ENCODE results near the gene FBXO42. TPM values are rescaled to one million over a fixed set of nuclear protein-coding genes. Genes with fewer than 3 reads are reported as not detected.
A peak's percentile ranks its signal among the peaks of the same experiment; 100 is the strongest.

FBXO42 gene
- total RNA-seq (10 to 100 TPM; 15.7 to 16.9 TPM), polyA plus RNA-seq (23.8 TPM)

- Mint-ChIP-seq H3K9me3 (no peaks in the 10 kb centered on the region), H3K36me3 (peaks cover 0 to 16% (median 0%) of the 10 kb centered on the region in 3 donors), H3K4me3 (peak within 1 kb of the TSS; percentile 86 to 99 (median 95)), H3K27me3 (no peaks in the 10 kb centered on the region), H3K27ac (peak within 1 kb of the TSS; percentile 90 to 99 (median 96)), H3K4me1 (peaks cover 29 to 42% (median 40%) of the 10 kb centered on the region in 3 donors)
- peak; percentile 87 to 97 (median 95) for DNase-seq
- ChIA-PET CTCF (interaction anchor here (1.0 to 7.8 kb wide), 7 partner anchors 13 to 273 kb away, joined by 3 to 72 read pairs (median 3); partner anchors contain the start of genes NECAP2 and SZRD1), POLR2A (interaction anchor here (0.6 to 2.2 kb wide), 6 partner anchors 11 to 515 kb away, joined by 3 to 10 read pairs (median 5); partner anchors contain the start of gene CPLANE2)
- peak within 1 kb of the TSS; percentile 90 for H3K4me3 ChIP-seq (ENCODE audit: low read length)
- no peaks in the 10 kb centered on the region for H3K9me3 ChIP-seq (ENCODE audit: low read length)
- peak within 1 kb of the TSS; percentile 89 for H3K27ac ChIP-seq (ENCODE audit: low read depth, low read length)
- H3K36me3 ChIP-seq (ENCODE audit: insufficient read depth, low read length): no peaks in the 10 kb centered on the region
- no peaks in the 10 kb centered on the region for H3K27me3 ChIP-seq (ENCODE audit: insufficient read depth, low read length, poor library complexity, severe bottlenecking)
- peaks cover 31% of the 10 kb centered on the region for H3K4me1 ChIP-seq (ENCODE audit: insufficient read depth, low read length)
Measured at GRCh38 chr1:16351994-16352841, at the start of gene FBXO42. Gene FBXO42, minus strand, starts transcription at chr1:16352480. Its CDS starts 37,062 bp downstream, at chr1:16315418.

DNA sequence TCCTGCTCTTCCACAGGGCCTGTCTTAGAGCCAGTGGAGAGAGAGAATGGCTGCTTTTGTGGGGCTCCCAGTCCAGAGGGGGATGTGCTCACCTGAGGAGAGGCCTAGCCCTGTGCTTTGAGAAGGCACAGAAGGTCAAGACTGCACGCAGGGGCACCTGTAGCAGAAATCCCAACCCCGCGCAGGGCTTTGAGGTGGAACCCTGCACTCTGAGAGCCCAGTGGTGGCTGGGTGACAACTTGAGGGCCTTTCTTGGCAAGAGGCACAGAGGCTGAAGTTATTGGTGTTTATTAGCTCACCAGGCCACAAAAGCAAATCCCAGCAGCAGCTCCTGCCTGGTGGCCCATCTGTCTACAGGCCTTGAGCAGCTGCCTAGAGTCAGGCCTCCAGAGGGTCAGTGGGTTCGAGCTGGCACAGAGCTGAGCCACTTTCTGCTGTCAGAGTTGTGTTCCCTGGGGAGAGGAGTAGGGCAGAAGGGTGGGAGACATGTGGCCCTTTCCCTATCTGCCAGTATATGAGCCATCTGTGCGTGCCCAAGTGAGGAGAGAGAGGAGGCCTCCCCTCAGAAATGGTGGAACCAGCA, 46.2 kb upstream of the FBXO42 start:
- DNase-seq: no peak
- Mint-ChIP-seq H3K36me3 (peaks cover 0 to 60% (median 2%) of the 10 kb centered on the region in 3 donors), H3K9me3 (no peaks in the 10 kb centered on the region), H3K27me3 (no peaks in the 10 kb centered on the region), H3K4me3 (no peak overlapping the region), H3K4me1 (peaks cover 5 to 9% (median 6%) of the 10 kb centered on the region in 3 donors), H3K27ac (peak overlapping the region in 1 of 8 donors; percentile 30)
- ChIA-PET CTCF (no interaction called here), POLR2A (no interaction called here)
- Histone ChIP-seq H3K36me3 (ENCODE audit: insufficient read depth, low read length) (peaks cover 30% of the 10 kb centered on the region), H3K4me1 (ENCODE audit: insufficient read depth, low read length) (no peaks in the 10 kb centered on the region), H3K4me3 (ENCODE audit: low read length) (no peak overlapping the region), H3K27ac (ENCODE audit: low read depth, low read length) (no peak overlapping the region), H3K9me3 (ENCODE audit: low read length) (no peaks in the 10 kb centered on the region), H3K27me3 (ENCODE audit: insufficient read depth, low read length, poor library complexity, severe bottlenecking) (no peaks in the 10 kb centered on the region)

DNA sequence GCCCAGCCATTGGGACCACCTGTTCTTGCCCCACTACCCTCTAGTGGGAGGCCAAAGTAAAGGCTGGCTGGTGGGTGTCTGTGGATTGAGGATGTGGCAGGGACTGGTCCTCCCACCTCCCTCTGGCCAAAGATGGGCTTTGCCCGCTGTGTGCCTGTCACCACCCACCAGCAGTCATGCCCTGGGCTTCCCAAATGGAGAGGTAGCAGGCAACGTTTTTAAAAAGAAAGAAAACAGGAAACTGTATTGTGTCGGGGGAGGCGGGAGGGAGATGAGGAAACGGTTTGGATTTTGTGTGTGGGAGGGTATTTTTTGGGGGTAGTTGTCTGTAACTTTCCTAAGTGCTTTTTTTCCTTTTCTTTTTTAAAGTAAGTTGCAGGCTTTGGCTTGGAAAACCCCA, 44.8 kb upstream of the FBXO42 start:
- no peaks in the 10 kb centered on the region for H3K27me3 ChIP-seq (ENCODE audit: insufficient read depth, low read length, poor library complexity, severe bottlenecking)
- H3K27ac ChIP-seq (ENCODE audit: low read depth, low read length): no peak overlapping the region

GRCh38 chr1:16396591-16396990, 44.3 kb upstream of the FBXO42 start:
- Histone ChIP-seq H3K4me1 (ENCODE audit: insufficient read depth, low read length) (peaks cover 13% of the 10 kb centered on the region), H3K9me3 (ENCODE audit: low read length) (no peaks in the 10 kb centered on the region), H3K27ac (ENCODE audit: low read depth, low read length) (no peak overlapping the region), H3K4me3 (ENCODE audit: low read length) (no peak overlapping the region), H3K27me3 (ENCODE audit: insufficient read depth, low read length, poor library complexity, severe bottlenecking) (no peaks in the 10 kb centered on the region), H3K36me3 (ENCODE audit: insufficient read depth, low read length) (peaks cover 39% of the 10 kb centered on the region)
- peak overlapping the region in 2 of 8 donors; percentile 20 to 47 for H3K27ac Mint-ChIP-seq
- peaks cover 0 to 2% of the 10 kb centered on the region in 2 donors for H3K27me3 Mint-ChIP-seq
- ChIA-PET CTCF (no interaction called here), POLR2A (no interaction called here)
- H3K4me1 Mint-ChIP-seq: peaks cover 16 to 25% (median 20%) of the 10 kb centered on the region in 3 donors
- H3K36me3 Mint-ChIP-seq: peaks cover 0 to 78% (median 5%) of the 10 kb centered on the region in 3 donors
- no peak overlapping the region for H3K4me3 Mint-ChIP-seq
- DNase-seq: no peak
- no peaks in the 10 kb centered on the region for H3K9me3 Mint-ChIP-seq

More for the DNA sequence above, 44.8 kb upstream of the FBXO42 start:
- no peak for DNase-seq
- H3K27ac Mint-ChIP-seq: peak overlapping the region in 4 of 8 donors; percentile 20 to 87 (median 50)
- H3K4me1 Mint-ChIP-seq: peaks cover 14 to 20% (median 14%) of the 10 kb centered on the region in 3 donors
- CTCF ChIA-PET: no interaction called here
- no peaks in the 10 kb centered on the region for H3K9me3 ChIP-seq (ENCODE audit: low read length)
- H3K9me3 Mint-ChIP-seq: no peaks in the 10 kb centered on the region
- no peak overlapping the region for H3K4me3 ChIP-seq (ENCODE audit: low read length)
- peaks cover 0 to 2% of the 10 kb centered on the region in 2 donors for H3K27me3 Mint-ChIP-seq
- peaks cover 39% of the 10 kb centered on the region for H3K36me3 ChIP-seq (ENCODE audit: insufficient read depth, low read length)
- H3K4me3 Mint-ChIP-seq: no peak overlapping the region
- peaks cover 8% of the 10 kb centered on the region for H3K4me1 ChIP-seq (ENCODE audit: insufficient read depth, low read length)
- peaks cover 0 to 74% (median 4%) of the 10 kb centered on the region in 3 donors for H3K36me3 Mint-ChIP-seq
- POLR2A ChIA-PET: no interaction called here

GRCh38 chr1:16394977-16395376, 42.7 kb upstream of the FBXO42 start:
- no peaks in the 10 kb centered on the region for H3K27me3 ChIP-seq (ENCODE audit: insufficient read depth, low read length, poor library complexity, severe bottlenecking)
- H3K4me3 ChIP-seq (ENCODE audit: low read length): no peak overlapping the region
- no peaks in the 10 kb centered on the region for H3K9me3 Mint-ChIP-seq
- no peak overlapping the region for H3K4me3 Mint-ChIP-seq
- peaks cover 0 to 86% (median 5%) of the 10 kb centered on the region in 3 donors for H3K36me3 Mint-ChIP-seq
- CTCF ChIA-PET: no interaction called here
- H3K9me3 ChIP-seq (ENCODE audit: low read length): no peaks in the 10 kb centered on the region
- POLR2A ChIA-PET: interaction anchor here (0.6 kb wide), 1 partner anchor 29 kb away, joined by 6 read pairs; no protein-coding TSS in a partner anchor
- no peak overlapping the region for H3K27ac Mint-ChIP-seq
- peaks cover 30% of the 10 kb centered on the region for H3K4me1 ChIP-seq (ENCODE audit: insufficient read depth, low read length)
- H3K27ac ChIP-seq (ENCODE audit: low read depth, low read length): no peak overlapping the region
- no peak for DNase-seq
- peaks cover 0 to 2% of the 10 kb centered on the region in 2 donors for H3K27me3 Mint-ChIP-seq
- H3K4me1 Mint-ChIP-seq: peaks cover 31 to 41% (median 36%) of the 10 kb centered on the region in 3 donors
- H3K36me3 ChIP-seq (ENCODE audit: insufficient read depth, low read length): peaks cover 39% of the 10 kb centered on the region

DNA sequence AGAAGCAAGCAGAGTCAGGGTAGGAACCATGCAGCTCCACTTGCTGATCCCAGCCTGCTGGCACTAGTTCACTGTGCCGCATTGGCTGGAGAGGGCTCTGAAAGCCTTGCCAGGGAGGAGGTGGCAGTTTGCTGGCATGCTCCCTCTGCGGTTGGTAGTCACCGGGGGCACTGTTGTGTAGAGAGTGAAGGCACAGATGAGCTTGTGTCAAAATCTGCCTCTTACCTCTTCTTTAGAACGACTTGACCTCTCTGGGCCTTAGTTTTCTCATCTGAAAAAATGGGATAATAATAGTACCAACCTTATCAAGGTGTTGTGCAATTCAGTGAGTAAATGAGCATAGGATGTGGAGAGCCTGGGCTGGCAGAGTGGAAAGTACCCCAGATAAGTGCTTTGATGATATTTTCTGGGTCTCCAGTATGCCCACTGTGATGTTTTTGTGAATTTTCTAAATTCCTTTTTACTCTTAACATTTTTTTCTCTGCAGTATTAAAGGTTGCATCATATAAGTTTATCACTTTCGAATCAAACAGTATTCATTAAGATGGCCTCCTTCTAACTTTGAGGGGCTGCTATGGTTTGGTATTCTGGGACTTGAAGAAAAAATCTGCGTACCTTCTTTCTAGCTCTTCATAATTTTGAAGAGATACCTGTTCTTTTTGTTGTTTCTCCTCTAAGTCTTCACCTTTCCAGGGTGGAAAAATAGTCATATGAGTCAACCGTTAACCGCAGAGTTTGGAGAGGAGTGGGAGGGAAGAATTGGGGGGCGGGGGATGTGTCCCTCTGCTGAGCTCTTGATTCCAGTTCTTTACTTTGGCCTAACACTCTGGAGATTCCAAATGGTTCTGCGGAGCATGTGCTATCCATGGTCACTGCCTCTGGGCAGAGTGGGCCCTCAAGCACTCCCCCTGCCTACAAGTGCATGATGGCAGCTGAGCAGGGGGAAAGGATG, 41.6 kb upstream of the FBXO42 start:
- no peak overlapping the region for H3K4me3 Mint-ChIP-seq

DNA sequence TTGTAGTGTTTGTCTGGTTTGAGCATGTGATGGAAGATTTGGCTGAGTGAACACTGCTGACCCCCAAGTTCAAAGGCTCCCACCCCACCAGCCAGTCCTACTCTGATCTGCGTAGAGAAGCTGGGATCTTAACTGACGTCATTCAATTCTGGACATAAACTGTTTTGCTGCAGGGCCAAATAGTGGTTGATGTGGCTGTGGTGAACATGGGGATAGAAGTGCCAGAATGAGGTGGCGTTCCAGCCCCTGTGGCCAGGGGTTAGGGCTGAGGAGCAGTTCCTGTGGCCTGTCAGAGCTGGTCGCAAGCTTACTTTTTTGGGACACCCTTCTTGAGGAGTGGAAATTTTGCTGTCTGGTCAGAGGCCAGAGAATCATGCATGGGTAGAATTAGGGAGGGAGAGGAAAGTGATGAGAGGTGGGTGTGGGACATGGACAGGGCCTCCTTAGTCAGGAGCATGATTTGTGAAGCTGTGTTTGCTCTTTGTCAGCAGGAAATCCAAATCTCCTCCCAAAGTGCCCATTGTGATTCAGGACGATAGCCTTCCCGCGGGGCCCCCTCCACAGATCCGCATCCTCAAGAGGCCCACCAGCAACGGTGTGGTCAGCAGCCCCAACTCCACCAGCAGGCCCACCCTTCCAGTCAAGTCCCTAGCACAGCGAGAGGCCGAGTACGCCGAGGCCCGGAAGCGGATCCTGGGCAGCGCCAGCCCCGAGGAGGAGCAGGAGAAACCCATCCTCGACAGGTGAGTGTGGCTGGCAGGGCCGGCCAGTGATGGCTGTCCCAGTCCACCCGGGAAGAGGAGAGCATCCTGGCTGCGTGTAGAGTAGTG, 40.7 kb upstream of the FBXO42 start:
- no peaks in the 10 kb centered on the region for H3K9me3 Mint-ChIP-seq
- DNase-seq: no peak
- ChIA-PET POLR2A (no interaction called here), CTCF (no interaction called here)
- H3K27ac Mint-ChIP-seq: peak overlapping the region in 6 of 8 donors; percentile 12 to 77 (median 67)
- Histone ChIP-seq H3K27me3 (ENCODE audit: insufficient read depth, low read length, poor library complexity, severe bottlenecking) (no peaks in the 10 kb centered on the region), H3K36me3 (ENCODE audit: insufficient read depth, low read length) (peaks cover 39% of the 10 kb centered on the region), H3K9me3 (ENCODE audit: low read length) (no peaks in the 10 kb centered on the region), H3K27ac (ENCODE audit: low read depth, low read length) (no peak overlapping the region), H3K4me3 (ENCODE audit: low read length) (no peak overlapping the region), H3K4me1 (ENCODE audit: insufficient read depth, low read length) (peaks cover 36% of the 10 kb centered on the region)
- peaks cover 0 to 2% of the 10 kb centered on the region in 2 donors for H3K27me3 Mint-ChIP-seq
- peaks cover 37 to 52% (median 41%) of the 10 kb centered on the region in 3 donors for H3K4me1 Mint-ChIP-seq
- H3K4me3 Mint-ChIP-seq: no peak overlapping the region
- H3K36me3 Mint-ChIP-seq: peaks cover 0 to 72% (median 5%) of the 10 kb centered on the region in 3 donors

More for the DNA sequence above, 41.6 kb upstream of the FBXO42 start:
- Mint-ChIP-seq H3K4me1 (peaks cover 34 to 45% (median 41%) of the 10 kb centered on the region in 3 donors), H3K27ac (peak overlapping the region in 3 of 8 donors; percentile 27 to 69 (median 43)), H3K27me3 (peaks cover 0 to 2% of the 10 kb centered on the region in 2 donors), H3K36me3 (peaks cover 0 to 76% (median 5%) of the 10 kb centered on the region in 3 donors), H3K9me3 (no peaks in the 10 kb centered on the region)
- DNase-seq: no peak
- no peaks in the 10 kb centered on the region for H3K27me3 ChIP-seq (ENCODE audit: insufficient read depth, low read length, poor library complexity, severe bottlenecking)
- ChIA-PET POLR2A (no interaction called here), CTCF (no interaction called here)
- no peaks in the 10 kb centered on the region for H3K9me3 ChIP-seq (ENCODE audit: low read length)
- peaks cover 39% of the 10 kb centered on the region for H3K36me3 ChIP-seq (ENCODE audit: insufficient read depth, low read length)
- no peak overlapping the region for H3K4me3 ChIP-seq (ENCODE audit: low read length)
- H3K4me1 ChIP-seq (ENCODE audit: insufficient read depth, low read length): peaks cover 36% of the 10 kb centered on the region
- no peak overlapping the region for H3K27ac ChIP-seq (ENCODE audit: low read depth, low read length)
